GM23338 (cell line): Measurements from ENCODE around the gene TM9SF2.
A peak's percentile ranks its signal among the peaks of the same experiment; 100 is the strongest.

Source experiments
- CREB1 ChIP-seq: fragments of 250-450 bp; sonication (Bioruptor Pico); IDR thresholded peaks from 2 replicates; pipeline ENCODE4 v1.5.0; 2020; ENCODE audit warnings: low read depth, mild to moderate bottlenecking, moderate library complexity
- EZH2 ChIP-seq: fragments of 200-600 bp; sonication (generic); IDR thresholded peaks from one replicate; pipeline ENCODE4 v1.8.0; 2017; ENCODE audit warnings: antibody characterized with exemption, mild to moderate bottlenecking, low read depth; ENCODE audit not compliant: unreplicated experiment
- EZH2phosphoT487 ChIP-seq: fragments of 200-600 bp; sonication (generic); IDR thresholded peaks from one replicate; pipeline ENCODE4 v1.8.1; 2018; ENCODE audit warnings: antibody characterized with exemption; ENCODE audit not compliant: unreplicated experiment
- NANOG ChIP-seq: IDR thresholded peaks from 2 replicates; pipeline ENCODE4 v1.6.1; 2016; ENCODE audit warnings: antibody characterized with exemption, borderline replicate concordance
- POLR2AphosphoS5 ChIP-seq: IDR thresholded peaks from 2 replicates; pipeline ENCODE4 v1.6.1; 2016; ENCODE audit warnings: antibody characterized with exemption, low read depth
- ZNF331 ChIP-seq: fragments of 250-450 bp; sonication (Bioruptor Pico); IDR thresholded peaks from 2 replicates; pipeline ENCODE4 v1.5.0; 2020; ENCODE audit warnings: low read depth, mild to moderate bottlenecking, moderate library complexity
- TF ChIP-seq, protein P1 (sequence below), 2 experiments: fragments of 200-600 bp in 1 of 2; sonication (generic) in 1 of 2; conservative IDR thresholded peaks; 2 replicates each; pipeline versions ENCODE4 v1.5.1 to v1.6.1; 2016 to 2017; ENCODE audit warnings: antibody characterized with exemption in 2 of 2, low read depth in 2 of 2, mild to moderate bottlenecking in 2 of 2, moderate library complexity in 1 of 2
- TF ChIP-seq, protein P2 (sequence below): fragments of 250-450 bp; sonication (Bioruptor Pico); IDR thresholded peaks from 2 replicates; pipeline ENCODE4 v1.5.0; 2020; ENCODE audit warnings: mild to moderate bottlenecking, moderate library complexity
- TF ChIP-seq, protein P3 (sequence below): IDR thresholded peaks from one replicate; pipeline ENCODE4 v1.6.1; 2018; ENCODE audit warnings: antibody characterized with exemption; ENCODE audit not compliant: unreplicated experiment

DNA sequence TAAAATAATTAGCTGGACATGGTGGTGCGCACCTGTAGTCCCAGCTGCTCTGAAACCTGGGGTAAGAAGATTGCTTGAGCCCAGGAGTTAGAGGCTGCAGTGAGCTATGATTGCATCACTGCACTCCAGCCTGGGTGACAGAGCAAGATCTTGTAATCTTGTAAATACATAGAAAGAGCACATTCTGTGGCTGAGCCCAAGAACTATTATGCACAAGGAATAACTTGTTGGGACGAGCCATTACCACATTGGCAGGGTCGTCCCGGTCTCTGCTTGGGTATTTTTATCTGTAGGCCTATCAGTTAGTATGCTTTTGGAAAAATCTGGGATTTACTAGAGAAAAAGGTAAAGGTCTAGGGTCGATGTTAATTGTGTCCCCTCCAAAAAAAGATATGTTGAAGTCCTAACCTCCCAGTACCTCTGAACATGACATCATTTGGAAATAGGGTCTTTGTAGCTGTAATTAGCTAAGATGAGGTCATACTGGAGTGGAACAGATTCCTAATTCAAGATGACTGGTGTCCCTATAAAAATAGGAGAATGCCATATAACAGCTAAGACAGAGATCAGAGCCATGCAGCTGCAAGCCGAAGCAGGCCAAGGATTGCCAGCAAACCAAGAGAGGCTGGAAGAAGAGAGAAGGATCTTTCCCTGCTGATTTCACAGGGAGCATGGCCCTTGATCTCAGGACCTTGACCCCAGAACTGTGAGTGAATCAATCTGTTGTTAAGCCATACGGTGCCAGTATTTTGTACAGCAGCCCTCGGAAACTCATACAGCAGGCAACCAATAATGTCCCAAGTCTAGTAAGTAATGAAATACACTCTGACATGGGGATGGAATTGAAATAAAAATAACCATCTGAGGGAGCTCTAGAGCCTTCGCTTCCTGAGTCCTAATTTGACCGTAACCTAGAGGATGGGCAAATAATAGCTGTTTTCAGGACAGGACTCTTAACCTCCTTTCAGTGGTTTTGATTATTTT, 77.0 kb downstream of the TM9SF2 start:
- TF ChIP-seq, protein P1, sequence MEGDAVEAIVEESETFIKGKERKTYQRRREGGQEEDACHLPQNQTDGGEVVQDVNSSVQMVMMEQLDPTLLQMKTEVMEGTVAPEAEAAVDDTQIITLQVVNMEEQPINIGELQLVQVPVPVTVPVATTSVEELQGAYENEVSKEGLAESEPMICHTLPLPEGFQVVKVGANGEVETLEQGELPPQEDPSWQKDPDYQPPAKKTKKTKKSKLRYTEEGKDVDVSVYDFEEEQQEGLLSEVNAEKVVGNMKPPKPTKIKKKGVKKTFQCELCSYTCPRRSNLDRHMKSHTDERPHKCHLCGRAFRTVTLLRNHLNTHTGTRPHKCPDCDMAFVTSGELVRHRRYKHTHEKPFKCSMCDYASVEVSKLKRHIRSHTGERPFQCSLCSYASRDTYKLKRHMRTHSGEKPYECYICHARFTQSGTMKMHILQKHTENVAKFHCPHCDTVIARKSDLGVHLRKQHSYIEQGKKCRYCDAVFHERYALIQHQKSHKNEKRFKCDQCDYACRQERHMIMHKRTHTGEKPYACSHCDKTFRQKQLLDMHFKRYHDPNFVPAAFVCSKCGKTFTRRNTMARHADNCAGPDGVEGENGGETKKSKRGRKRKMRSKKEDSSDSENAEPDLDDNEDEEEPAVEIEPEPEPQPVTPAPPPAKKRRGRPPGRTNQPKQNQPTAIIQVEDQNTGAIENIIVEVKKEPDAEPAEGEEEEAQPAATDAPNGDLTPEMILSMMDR (conservative IDR thresholded peaks at IDR 0.05; ENCODE audit: low read depth in 2 of 2): peak; percentile 42 to 55; a peak in 3 of 4 replicates
- TF ChIP-seq POLR2AphosphoS5 (no peak), CREB1 (CRISPR knock-in tag) (no peak), EZH2 (no peak), ZNF331 (CRISPR knock-in tag) (no peak), EZH2phosphoT487 (no peak), NANOG (no peak)
- TF ChIP-seq, protein P2, sequence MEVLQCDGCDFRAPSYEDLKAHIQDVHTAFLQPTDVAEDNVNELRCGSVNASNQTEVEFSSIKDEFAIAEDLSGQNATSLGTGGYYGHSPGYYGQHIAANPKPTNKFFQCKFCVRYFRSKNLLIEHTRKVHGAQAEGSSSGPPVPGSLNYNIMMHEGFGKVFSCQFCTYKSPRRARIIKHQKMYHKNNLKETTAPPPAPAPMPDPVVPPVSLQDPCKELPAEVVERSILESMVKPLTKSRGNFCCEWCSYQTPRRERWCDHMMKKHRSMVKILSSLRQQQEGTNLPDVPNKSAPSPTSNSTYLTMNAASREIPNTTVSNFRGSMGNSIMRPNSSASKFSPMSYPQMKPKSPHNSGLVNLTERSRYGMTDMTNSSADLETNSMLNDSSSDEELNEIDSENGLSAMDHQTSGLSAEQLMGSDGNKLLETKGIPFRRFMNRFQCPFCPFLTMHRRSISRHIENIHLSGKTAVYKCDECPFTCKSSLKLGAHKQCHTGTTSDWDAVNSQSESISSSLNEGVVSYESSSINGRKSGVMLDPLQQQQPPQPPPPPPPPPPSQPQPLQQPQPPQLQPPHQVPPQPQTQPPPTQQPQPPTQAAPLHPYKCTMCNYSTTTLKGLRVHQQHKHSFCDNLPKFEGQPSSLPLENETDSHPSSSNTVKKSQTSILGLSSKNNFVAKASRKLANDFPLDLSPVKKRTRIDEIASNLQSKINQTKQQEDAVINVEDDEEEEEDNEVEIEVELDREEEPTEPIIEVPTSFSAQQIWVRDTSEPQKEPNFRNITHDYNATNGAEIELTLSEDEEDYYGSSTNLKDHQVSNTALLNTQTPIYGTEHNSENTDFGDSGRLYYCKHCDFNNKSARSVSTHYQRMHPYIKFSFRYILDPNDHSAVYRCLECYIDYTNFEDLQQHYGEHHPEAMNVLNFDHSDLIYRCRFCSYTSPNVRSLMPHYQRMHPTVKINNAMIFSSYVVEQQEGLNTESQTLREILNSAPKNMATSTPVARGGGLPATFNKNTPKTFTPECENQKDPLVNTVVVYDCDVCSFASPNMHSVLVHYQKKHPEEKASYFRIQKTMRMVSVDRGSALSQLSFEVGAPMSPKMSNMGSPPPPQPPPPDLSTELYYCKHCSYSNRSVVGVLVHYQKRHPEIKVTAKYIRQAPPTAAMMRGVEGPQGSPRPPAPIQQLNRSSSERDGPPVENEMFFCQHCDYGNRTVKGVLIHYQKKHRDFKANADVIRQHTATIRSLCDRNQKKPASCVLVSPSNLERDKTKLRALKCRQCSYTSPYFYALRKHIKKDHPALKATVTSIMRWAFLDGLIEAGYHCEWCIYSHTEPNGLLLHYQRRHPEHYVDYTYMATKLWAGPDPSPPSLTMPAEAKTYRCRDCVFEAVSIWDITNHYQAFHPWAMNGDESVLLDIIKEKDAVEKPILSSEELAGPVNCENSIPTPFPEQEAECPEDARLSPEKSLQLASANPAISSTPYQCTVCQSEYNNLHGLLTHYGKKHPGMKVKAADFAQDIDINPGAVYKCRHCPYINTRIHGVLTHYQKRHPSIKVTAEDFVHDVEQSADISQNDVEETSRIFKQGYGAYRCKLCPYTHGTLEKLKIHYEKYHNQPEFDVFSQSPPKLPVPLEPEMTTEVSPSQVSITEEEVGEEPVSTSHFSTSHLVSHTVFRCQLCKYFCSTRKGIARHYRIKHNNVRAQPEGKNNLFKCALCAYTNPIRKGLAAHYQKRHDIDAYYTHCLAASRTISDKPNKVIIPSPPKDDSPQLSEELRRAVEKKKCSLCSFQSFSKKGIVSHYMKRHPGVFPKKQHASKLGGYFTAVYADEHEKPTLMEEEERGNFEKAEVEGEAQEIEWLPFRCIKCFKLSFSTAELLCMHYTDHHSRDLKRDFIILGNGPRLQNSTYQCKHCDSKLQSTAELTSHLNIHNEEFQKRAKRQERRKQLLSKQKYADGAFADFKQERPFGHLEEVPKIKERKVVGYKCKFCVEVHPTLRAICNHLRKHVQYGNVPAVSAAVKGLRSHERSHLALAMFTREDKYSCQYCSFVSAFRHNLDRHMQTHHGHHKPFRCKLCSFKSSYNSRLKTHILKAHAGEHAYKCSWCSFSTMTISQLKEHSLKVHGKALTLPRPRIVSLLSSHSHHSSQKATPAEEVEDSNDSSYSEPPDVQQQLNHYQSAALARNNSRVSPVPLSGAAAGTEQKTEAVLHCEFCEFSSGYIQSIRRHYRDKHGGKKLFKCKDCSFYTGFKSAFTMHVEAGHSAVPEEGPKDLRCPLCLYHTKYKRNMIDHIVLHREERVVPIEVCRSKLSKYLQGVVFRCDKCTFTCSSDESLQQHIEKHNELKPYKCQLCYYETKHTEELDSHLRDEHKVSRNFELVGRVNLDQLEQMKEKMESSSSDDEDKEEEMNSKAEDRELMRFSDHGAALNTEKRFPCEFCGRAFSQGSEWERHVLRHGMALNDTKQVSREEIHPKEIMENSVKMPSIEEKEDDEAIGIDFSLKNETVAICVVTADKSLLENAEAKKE (CRISPR knock-in tag): no peak
- TF ChIP-seq, protein P3, sequence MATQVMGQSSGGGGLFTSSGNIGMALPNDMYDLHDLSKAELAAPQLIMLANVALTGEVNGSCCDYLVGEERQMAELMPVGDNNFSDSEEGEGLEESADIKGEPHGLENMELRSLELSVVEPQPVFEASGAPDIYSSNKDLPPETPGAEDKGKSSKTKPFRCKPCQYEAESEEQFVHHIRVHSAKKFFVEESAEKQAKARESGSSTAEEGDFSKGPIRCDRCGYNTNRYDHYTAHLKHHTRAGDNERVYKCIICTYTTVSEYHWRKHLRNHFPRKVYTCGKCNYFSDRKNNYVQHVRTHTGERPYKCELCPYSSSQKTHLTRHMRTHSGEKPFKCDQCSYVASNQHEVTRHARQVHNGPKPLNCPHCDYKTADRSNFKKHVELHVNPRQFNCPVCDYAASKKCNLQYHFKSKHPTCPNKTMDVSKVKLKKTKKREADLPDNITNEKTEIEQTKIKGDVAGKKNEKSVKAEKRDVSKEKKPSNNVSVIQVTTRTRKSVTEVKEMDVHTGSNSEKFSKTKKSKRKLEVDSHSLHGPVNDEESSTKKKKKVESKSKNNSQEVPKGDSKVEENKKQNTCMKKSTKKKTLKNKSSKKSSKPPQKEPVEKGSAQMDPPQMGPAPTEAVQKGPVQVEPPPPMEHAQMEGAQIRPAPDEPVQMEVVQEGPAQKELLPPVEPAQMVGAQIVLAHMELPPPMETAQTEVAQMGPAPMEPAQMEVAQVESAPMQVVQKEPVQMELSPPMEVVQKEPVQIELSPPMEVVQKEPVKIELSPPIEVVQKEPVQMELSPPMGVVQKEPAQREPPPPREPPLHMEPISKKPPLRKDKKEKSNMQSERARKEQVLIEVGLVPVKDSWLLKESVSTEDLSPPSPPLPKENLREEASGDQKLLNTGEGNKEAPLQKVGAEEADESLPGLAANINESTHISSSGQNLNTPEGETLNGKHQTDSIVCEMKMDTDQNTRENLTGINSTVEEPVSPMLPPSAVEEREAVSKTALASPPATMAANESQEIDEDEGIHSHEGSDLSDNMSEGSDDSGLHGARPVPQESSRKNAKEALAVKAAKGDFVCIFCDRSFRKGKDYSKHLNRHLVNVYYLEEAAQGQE: no peak
